CD4-positive, alpha-beta T cell treated with Interferon gamma for 1 hour (primary cell): ENCODE results near the gene USP3.
A peak's percentile ranks its signal among the peaks of the same experiment; 100 is the strongest.

ENCODE experiments used
- DNase-seq: peaks from one replicate; pipeline ENCODE4 v3.0.0-alpha.2; 2020

The USP3 gene

DNA sequence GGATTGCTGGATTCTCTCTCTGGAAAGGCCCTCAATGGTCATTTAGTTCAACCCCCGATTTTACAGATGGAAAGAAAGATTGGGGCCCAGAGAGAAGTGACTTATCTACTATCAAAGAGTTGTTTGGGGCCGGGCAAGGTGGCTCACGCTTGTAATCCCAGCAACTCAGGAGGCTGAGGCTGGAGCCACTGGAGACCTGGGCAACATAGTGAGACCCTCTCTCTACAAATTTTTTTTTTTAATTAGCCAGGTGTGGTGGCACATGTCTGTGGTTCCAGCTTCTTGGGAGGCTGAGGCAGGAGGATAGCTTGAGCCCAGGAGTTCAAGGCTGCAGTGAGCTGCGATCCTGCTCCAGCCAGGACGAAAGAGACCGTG lies 5.2 kb upstream of the USP3 start:
- DNase-seq = no peak

DNA sequence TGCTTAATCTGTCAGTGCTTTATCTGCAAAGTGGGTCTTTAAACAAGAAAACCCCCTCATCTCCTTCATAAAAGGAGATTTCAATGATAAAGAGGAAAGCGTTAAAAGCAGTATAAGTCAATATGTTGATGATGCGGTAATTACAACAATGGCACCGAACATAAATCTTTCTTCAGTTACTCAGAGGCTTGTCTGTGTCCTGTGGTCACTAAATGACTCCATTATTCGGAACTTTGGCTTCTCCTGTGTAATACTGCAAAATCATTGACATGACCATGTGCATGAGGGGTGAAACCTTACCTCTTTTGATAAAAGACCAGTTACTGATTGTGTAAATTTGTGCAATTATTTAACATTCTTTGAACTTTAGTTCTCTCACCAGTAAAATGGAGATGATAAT lies 4.8 kb upstream of the USP3 start:
- DNase-seq = no peak

GRCh38 chr15:63500265-63501250 lies 3.8 kb upstream of the USP3 start:
- peak; percentile 62 for DNase-seq

- peak; percentile 61 for DNase-seq
Observed at GRCh38 chr15:63501256-63502089, 2.9 kb upstream of the USP3 start.

- DNase-seq = no peak
Observed at GRCh38 chr15:63502137-63502766, 2.1 kb upstream of the USP3 start.

DNA sequence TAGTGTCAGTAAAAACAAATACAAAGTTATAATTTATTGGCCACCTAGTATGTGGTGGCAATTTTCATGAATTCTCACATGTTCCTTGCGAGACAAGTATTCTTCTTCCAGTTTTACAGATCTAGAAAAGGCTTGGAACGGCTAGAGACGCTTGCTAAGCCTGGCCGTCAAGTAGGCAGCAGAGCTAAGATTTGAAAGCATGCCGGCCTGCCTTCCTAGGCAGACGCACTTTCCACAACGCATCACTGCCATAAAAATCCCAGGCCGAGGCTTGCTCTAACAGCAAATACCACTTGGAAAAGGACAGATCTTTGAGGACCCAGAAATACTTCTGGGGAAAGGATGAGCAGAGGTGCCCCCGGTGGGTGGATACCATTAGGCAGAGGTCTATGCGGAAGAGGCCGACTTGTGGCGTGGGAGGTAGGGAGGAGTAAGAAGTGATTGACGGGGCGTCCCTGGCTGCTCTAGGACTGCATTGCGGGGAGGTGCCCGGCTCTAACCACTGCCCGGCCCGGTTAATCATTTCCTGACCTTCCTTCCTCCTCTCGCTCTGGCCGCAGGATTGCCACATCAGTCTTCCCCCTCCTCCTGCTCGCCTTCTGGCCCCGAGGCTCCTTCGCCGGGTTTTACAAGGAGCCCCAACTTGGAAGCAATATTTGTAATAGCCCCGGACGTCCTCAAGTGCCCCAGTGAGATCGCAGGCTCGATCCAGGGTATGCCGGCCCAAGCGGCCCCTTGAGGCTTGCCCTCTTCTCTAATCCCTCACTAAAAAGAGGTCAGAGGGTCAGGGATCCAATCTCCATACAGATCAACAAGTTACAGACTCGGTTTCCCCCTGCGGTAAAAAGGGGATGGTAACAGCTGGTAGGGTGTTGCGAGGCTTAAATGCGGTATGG lies 1.3 kb upstream of the USP3 start:
- DNase-seq = peak; percentile 91

DNA sequence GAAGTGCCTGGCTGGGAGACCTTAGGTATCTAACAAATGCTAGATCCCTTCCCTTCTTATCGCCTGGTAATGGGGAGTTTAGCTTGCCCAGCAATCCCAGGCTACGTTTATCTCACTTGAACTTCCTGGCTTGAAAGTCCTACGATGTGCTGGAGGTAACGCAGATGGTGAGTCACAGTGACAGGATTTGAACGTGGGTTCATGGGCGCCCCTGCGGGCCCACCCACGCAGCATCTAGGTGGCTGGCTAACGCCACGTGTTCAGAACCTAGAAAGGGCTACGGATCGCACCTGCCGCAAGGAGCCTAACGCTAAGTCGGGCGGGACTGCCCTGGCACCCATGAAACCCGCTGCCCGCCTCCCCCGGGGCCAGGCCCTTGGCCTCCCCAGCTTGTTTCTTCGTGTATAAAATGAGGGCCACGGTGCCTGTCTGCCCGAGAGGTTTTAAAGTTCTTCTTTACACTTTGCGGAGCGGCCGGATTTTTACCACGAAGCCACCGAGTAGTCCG lies 600 bp upstream of the USP3 start:
- peak; percentile 91 for DNase-seq

DNA sequence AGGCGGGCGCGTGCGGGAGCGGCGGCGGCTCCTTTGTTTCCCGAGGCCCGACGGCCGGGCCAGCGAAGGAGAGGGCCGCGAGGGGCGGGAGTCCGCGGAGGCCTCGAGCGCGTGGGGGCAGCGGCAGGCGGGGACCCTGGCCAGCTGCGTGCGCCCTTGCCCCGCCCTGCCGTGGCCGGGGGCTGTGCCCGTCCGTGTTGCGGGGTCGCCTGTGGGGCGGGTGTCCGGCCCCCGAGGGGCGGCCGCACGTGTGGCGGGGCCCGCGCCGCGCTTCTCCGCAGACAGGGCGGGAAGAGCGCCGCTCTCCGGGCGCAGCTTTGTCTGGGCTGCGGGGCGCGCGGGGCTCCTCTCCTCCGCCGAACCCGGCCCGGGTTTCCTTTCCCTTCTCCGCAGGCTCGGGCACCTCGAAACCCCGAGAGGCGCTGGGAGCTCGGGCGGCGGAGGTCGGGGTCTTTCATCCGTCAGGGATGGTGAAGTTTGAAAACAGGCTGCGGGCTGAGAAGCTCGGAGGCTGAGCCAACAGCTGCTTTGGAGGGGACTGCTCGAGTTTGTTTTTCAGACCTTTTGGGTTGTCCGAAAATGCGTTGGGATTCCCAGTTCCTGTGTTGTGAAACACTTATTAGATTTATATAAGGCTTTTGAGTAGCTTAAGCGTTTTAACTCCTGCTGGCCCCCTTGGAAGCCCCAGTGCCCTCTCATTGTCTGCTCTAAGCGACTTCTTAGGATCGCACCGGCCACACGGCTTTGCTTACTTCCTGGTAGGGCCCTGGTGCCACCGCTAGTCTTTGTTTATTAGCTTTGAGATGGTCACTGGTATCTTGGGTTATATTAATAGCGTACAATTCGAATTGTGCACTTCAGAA lies 817 bp downstream of the USP3 start:
- peak; percentile 57 for DNase-seq

DNA sequence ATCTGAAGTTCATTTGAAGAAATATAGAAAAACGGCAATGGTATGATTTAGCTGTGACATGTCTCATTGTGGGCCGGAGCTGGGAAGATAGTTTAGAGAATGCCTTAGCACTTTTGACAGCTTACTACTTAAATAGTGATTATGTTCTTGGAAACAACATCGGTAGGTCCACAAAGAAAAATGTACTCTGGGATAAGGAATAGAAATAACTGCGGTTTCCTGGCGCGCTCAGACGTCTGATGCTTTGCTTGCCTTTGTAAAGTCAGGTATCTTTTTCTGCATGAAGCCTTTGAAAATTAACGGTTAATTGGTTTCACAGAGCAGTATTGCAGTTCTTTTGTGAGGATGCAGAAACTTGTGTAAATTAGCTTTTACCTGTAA lies 1.4 kb downstream of the USP3 start:
- no peak for DNase-seq

DNA sequence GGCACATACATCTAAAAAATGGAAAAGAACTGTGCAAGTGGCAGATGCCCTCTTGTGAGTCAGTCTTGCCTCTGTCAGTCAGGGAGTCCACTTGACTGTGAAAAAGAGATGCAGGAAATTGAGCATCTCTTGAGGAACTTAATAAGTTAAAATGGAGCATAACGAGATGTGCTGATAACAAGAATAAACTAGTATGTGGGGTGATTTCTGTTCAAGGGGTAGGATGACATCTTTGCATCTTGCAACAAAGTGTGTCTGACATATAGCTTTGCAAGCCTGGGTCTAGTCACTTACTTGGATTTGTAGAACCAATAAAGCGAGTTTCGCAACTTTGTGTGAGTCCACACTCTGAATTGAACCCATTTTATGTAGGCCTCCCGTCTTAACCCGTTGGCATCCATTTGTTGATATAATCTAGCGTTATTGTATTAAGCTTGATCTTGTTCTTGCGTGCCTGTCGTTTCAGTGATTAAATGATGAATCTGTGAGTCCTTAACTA lies 2.2 kb downstream of the USP3 start:
- DNase-seq = no peak

- no peak for DNase-seq
Observed at GRCh38 chr15:63507878-63508818, 3.8 kb downstream of the USP3 start.

DNA sequence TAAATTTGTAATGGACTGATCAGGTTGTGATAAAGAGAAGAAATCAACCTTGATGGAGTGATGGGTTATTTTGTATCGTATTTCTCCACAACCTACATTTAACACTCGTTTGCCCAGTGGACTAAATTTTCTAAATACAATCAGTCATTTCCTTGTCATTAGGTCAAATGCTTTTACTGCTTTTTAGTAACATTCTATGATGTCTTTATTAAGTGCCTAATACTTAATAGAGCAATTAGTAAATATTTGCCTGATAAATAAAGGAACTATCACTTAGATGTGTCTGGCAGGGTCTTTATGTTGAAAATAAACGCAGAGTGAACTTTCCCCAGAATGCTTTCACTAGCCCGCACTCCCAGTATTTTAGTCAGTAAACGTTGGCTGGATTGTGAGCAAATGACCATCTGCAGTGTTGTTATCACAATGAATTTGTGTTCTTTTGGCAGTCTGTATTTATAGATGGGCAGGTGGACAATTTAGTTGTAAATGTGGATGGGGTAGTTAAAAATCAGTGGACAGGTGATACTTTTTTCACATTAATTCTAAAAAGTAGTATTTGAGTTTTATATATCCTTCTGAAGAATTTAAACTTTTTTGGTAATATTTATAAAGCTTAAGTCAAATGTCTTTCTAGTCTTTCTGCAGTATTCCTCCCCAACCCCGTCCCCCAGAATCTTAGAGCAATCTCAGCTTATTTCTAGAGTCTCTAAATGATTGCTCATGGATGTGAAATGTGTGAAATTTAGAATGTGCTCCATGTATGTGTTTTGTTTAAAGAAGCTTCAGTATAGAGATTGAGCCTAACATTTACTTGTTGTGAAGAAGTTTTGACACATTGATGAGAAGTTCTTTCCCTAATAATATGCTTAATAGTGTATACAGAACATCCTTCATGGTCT lies 4.9 kb downstream of the USP3 start:
- no peak for DNase-seq

GRCh38 chr15:63509955-63510940 lies 5.9 kb downstream of the USP3 start:
- DNase-seq = no peak

DNA sequence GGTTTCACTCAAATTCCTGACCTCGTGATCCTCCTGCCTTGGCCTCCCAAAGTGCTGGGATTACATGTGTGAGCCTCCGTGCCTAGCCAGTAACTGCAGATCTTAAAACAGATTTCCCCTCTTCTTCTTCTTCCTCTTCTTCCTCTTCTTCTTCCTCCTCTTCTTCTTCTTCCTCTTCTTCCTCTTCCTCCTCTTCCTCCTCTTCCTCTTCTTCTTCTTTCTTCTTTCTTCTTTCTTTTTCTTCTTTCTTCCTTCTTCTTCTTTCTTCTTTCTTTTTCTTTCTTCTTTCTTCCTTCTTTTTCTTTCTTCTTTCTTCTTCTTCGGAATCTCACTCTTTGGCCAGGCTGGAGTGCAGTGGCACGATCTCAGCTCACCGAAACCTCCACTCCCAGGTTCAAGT lies 7.8 kb downstream of the USP3 start:
- no peak for DNase-seq

- DNase-seq = no peak
Observed at GRCh38 chr15:63513271-63513670, 8.9 kb downstream of the USP3 start.

DNA sequence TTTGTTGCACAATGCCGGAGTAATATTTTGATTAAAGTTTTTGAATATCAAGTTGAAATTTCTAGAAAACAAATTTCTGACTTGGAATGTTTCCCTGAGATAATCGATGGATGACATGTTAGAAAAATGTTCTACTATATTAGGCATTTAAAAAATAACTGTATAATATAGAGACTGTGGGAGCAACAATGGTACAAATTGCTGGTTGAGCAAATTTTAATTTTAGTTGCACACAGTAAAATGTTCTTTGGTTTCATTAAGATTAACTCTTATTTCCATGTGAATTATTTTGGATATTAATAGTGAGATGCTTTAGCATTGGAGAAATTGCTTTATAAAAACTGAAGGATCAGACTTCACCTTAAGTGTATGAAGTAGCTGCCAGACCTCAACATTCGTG lies 9.3 kb downstream of the USP3 start:
- DNase-seq = no peak

GRCh38 chr15:63514531-63514943 lies 10.1 kb downstream of the USP3 start:
- DNase-seq = no peak
